ENCODE data around the gene PSIP1.
"Not testable (repeated sequence)": the region's sequence is repeated elsewhere in the genome, so short reads cannot be mapped to it uniquely, and the experiment has no call there.

Gene PSIP1

DNA sequence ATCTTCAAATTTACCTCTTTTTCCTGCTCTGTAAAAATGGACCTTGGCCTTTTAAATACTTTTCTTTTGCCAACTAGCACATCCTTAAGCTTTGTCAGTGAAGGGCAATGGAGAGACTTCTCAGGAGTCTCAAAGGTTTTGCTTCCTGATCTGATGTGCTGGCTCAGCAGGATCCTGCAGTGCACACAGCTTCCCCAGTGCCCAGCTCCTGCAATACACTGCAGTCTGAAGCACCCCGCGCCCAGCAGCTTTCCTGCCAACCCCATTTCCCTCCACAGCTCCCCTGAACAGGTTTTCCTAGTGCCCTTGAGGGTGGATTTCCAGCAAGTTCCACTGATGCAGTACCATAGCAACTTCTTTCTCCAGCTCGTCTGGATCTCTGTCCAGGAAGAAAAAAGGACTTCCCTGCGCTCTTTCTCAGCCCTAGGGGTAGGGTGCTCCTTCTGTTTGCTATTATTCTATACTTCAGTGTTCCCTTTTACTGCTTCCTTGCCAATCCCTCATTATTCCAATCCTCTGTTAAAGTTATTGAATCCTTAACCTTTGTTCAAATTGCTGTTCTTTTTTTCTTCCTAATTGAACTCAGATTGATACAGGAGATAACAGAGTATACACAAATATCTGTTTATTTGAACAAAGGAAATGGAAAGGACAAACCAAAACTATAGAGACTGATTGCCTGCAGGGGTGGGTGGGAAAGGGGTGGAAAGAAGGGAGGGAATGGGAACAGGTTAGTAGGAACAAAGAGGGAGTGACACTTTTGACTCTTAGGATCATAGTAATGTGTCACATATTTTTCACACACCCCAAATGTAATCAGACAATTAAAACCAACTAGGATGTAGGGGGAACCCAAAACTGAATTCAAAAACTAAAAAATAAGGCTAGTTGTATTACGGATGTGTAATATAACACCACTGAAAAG lies 79.6 kb downstream of the PSIP1 start:
- peak in 1 of 3 experiments; percentile 7 for DNase-seq

- not testable (repeated sequence) for DNase-seq
Measured at GRCh38 chr9:15427702-15428101, 83.1 kb downstream of the PSIP1 start.

- no peak for DNase-seq
Measured at GRCh38 chr9:15426019-15426418, 84.8 kb downstream of the PSIP1 start.

GRCh38 chr9:15423231-15423985 lies 87.4 kb downstream of the PSIP1 start:
- peak in 2 of 3 experiments; percentile 50 to 70 for DNase-seq

DNA sequence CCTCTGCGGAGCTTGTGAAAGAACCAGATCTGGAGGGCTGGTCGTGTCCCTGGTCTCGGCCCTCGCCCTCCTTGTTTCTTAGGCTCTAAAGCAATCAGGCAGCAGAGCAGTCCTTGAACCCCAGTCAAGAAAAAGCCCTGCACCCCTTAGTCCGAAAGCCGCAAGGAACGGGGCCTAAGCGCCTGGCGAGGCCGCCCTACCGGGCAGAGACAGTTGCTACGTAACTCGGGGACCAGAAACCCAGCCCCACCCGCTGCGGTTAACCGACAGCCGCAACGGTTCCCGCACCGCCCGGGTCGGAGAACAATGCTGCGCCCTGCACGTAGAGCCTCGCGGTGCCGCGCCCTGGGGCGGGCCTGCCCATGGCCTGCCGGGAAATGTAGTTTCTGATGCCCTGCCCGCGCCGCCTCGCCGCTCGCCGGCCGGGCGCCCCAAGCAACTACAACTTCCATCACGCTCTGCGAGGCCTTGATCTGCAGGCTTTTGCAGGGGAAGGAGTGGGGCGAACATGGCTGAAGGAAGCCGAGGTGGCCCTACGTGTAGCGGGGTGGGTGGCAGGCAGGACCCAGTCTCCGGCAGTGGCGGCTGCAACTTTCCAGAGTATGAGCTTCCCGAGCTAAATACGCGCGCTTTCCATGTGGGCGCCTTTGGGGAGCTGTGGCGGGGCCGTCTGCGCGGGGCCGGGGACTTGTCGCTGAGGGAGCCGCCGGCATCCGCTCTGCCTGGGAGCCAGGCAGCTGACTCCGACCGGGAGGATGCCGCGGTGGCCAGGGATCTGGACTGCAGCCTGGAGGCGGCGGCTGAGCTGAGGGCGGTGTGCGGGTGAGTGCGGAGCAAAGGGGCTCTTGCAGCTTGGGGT lies 88.2 kb downstream of the PSIP1 start, which contains the start of gene SNAPC3:
Gene SNAPC3 (plus strand): TSS at position 505 of the 859 bp plus-strand sequence. CDS start 4 bp downstream, at position 509.
- DNase-seq, result peak; percentile 90 to 94 (median 93)

- DNase-seq, result no peak
Measured at GRCh38 chr9:15421990-15422371, 88.8 kb downstream of the PSIP1 start.

DNA sequence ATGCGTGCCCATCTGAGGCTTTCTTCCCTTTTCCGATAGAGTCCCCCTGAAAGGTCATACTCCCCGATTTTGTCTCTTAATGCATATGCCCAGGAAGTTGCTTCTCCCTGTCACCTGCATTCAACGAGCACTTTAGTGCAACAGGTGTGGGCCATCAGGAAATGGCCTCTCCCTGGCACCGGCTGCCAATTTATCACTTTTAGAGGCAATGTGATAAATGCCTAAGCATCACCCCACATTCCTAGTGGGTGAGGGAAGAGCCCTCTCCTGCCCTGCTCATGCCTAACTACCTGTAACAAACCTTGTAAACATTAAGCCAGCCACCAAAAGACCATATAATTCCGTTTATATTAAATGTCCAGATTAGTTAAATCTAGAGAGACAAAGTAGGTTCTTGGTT lies 89.2 kb downstream of the PSIP1 start:
- peak in 2 of 3 experiments; percentile 16 to 22 for DNase-seq

DNA sequence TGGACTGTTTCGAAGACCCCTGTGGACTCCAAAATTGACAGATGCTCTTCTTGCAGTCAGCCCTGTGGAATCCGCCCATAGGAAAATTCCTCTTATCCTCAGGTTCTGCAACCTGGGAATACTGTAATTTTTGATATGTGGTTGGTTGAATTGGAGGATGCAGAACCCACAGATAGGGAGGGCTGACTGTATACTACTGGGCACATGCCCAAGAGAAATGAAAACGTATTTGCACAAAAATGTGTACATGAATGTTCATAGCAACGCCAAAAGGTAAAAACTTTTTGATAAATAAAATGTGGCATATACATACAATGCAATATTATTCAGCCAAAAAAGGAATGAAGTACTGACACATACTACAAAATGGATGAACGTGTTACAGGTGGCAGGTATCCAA lies 90.0 kb downstream of the PSIP1 start:
- DNase-seq, result no peak

DNA sequence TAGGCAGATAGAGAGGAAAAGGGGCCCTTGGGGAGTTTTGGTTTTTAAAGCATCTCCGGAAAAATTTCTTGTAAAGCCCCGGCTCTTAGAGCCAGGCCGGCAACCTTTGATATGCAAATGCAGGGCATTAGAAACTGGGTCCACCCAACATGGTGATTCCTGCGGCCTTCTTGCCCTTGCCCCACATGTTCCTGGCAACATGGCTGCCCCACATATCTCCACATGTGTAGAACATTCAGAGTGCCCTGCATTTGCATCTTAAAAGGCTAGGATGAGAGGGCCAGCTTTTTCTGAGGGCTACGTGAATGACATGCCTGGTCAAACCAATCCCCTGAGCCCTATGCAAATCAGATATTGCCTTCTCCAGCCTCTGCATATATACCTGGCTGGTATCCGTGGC lies 93.1 kb downstream of the PSIP1 start:
- DNase-seq, result no peak

GRCh38 chr9:15416880-15417279 lies 93.9 kb downstream of the PSIP1 start:
- DNase-seq, result peak in 2 of 3 experiments; percentile 35 to 40

Data from NCI-H1417 (cell line).